Psoas muscle (tissue), 8 donors: ENCODE results near the gene NKX6-2. TPM values are rescaled to one million over a fixed set of nuclear protein-coding genes. Genes with fewer than 3 reads are reported as not detected.
A peak's percentile ranks its signal among the peaks of the same experiment; 100 is the strongest.

ENCODE experiments used
- ATAC-seq, 4 donors: fragments of 200-7000 bp; cut with Tn5 transposase; one replicate each; pipeline ENCODE4 v1.9.1; 2020; ENCODE audit warnings: moderate library complexity in 3 of 4, mild to moderate bottlenecking in 2 of 4
- DNase-seq, 2 donors: peaks; one replicate each; pipeline ENCODE4 v3.0.0-alpha.2; 2020
- H3K27ac ChIP-seq: fragments of 200-600 bp; one replicate; pipeline ENCODE4 v1.8.0; 2022
- H3K27me3 ChIP-seq, 3 donors: fragments of 200-600 bp in 1 of 3; one replicate each; pipeline versions ENCODE4 v1.6.1 to v1.8.0; 2013 to 2022; ENCODE audit warnings: low read length in 2 of 3, mild to moderate bottlenecking in 2 of 3, moderate library complexity in 1 of 3; ENCODE audit not compliant: insufficient read depth in 3 of 3
- H3K36me3 ChIP-seq, 2 donors: fragments of 200-600 bp in 1 of 2; one replicate each; pipeline versions ENCODE4 v1.6.1 to v1.8.0; 2013 to 2022; ENCODE audit warnings: low read depth in 1 of 2, mild to moderate bottlenecking in 1 of 2, moderate library complexity in 1 of 2; ENCODE audit not compliant: insufficient read depth in 1 of 2
- H3K4me1 ChIP-seq: fragments of 200-600 bp; one replicate; pipeline ENCODE4 v1.8.0; 2022
- H3K4me3 ChIP-seq: fragments of 200-600 bp; one replicate; pipeline ENCODE4 v1.8.0; 2022; ENCODE audit warnings: mild to moderate bottlenecking
- H3K9me3 ChIP-seq: fragments of 200-600 bp; one replicate; pipeline ENCODE4 v1.8.0; 2022
- WGBS, 3 donors: extraction: QIAGEN DNeasy Blood & Tissue Kit; methylation state at CpG; one replicate each; pipeline versions ENCODE4 v1.1.6 to v1.1.7; 2013; 5-methylcytosine and 5-hydroxymethylcytosine counted together
- intact Hi-C, 2 donors: fragments of 100-400 bp; cut with DNase I; formaldehyde crosslinking; loops; one replicate each; pipeline versions ENCODE4 v1.11.0 to v1.14.2; 2022
- polyA plus RNA-seq, 3 donors: library from polyadenylated mRNA; stranded (reverse); fragments of 200-250 nt; gene quantifications; one replicate each; pipeline ENCODE4 v1.2.3, GENCODE V29; 2013
- total RNA-seq, 4 donors: library from RNA; stranded (reverse); fragmentation: NEBNext Ultra II Directional in 2 of 4; extraction: Animal tissue kit (Norgen Biotek cat#: 25700) in 2 of 4; gene quantifications; one replicate each; pipeline versions ENCODE4 v1.2.1 to v1.2.4, GENCODE V29; 2021 to 2023
- TF ChIP-seq, protein P1 (sequence below): fragments of 200-600 bp; IDR thresholded peaks from one replicate; pipeline ENCODE4 v1.8.0; 2022; ENCODE audit warnings: antibody characterized with exemption
- donor health status: healthy with polysubstance abuse.
- donor health status: DM: no; HTN: no; CAD: no; lungs with moderate emphysema.
- donor health status: Bipolar disorder and iron deficiency.
- donor health status: healthy.
- donor health status: DM: yes; HTN: yes; CAD: no.
- donor health status: DM: no; HTN: no; CAD: no.
- donor health status: DM: no; HTN: no; CAD: no.
- donor health status: DM: yes; HTN: yes; CAD: no.

NKX6-2 gene
- total and polyA plus RNA-seq, 7 donors = not detected

DNA sequence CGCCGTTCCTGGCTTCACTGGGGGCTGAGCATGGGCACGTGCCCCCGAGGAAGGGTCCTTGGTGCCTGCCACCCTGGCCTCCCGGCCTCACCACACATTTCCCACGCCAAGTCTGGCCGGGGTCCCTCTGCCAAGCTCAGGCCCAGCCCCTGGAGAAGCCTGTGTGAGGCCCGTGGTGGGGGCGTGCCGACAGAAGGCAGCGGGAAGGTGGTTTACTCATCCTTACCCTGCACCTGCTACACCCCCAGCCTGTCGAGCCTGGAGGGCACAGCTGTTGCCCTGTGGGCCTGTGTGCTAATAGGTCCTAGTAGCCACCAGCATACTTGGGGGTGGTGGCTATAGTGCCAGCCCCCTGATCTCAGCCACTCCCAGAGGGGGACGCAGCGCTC lies 46.7 kb downstream of the NKX6-2 start:
- Histone ChIP-seq H3K4me1 (no peaks in the 10 kb centered on the region), H3K4me3 (no peak overlapping the region), H3K27ac (no peak overlapping the region), H3K36me3 (peaks cover 0 to 14% of the 10 kb centered on the region in 2 donors), H3K9me3 (no peaks in the 10 kb centered on the region), H3K27me3 (no peaks in the 10 kb centered on the region)
- WGBS, 3 donors = 81 to 82% (median 81%) methylated on average over 14 of the region's 14 CpGs
- ATAC-seq (no peak), DNase-seq (no peak)
- TF ChIP-seq, protein P1, sequence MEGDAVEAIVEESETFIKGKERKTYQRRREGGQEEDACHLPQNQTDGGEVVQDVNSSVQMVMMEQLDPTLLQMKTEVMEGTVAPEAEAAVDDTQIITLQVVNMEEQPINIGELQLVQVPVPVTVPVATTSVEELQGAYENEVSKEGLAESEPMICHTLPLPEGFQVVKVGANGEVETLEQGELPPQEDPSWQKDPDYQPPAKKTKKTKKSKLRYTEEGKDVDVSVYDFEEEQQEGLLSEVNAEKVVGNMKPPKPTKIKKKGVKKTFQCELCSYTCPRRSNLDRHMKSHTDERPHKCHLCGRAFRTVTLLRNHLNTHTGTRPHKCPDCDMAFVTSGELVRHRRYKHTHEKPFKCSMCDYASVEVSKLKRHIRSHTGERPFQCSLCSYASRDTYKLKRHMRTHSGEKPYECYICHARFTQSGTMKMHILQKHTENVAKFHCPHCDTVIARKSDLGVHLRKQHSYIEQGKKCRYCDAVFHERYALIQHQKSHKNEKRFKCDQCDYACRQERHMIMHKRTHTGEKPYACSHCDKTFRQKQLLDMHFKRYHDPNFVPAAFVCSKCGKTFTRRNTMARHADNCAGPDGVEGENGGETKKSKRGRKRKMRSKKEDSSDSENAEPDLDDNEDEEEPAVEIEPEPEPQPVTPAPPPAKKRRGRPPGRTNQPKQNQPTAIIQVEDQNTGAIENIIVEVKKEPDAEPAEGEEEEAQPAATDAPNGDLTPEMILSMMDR = no peak
- intact Hi-C loops = no loop called here

- H3K36me3 ChIP-seq = peaks cover 0 to 14% of the 10 kb centered on the region in 2 donors
- DNase-seq = no peak
Measured at GRCh38 chr10:132738454-132739224, 47.3 kb downstream of the NKX6-2 start.

DNA sequence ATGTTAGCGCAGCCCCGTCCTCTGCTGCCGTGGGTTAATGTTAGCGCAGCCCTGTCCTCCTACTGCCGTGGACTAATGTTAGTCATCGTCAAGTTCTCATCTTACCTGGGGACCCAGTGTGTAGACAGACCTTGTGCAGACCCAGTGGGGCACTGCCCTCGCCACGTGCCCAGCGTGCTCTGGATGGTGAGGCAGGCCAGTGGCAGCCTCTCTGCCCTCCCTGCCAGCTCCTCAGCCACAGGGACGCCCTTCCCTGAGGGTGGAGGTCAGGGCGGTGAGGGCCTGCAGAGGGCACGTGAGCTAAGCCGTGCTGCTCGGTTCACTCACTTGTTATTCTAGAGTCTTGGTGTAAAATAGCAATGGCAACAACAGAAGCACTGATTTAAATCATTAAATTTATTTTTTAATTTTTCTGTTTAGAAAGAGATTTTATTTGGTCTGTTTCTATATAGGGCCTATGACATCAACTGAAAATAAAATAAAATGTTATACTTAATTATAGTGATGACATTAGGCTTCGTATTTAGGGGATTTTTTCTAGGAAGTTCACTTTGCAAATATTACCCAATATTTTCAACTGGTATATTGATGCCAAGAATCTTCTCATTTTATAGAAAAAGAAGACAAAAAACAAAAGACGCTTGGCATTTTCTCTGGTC lies 48.4 kb downstream of the NKX6-2 start:
- DNase-seq (no peak), ATAC-seq (peak in 3 of 4 donors; percentile 45 to 74 (median 49))
- TF ChIP-seq, protein P1 = no peak
- Histone ChIP-seq H3K27ac (no peak overlapping the region), H3K9me3 (no peaks in the 10 kb centered on the region), H3K27me3 (no peaks in the 10 kb centered on the region), H3K36me3 (peaks cover 0 to 14% of the 10 kb centered on the region in 2 donors), H3K4me3 (no peak overlapping the region), H3K4me1 (no peaks in the 10 kb centered on the region)
- intact Hi-C loops = no loop called here
- 89 to 92% (median 91%) methylated on average over 16 of the region's 16 CpGs for WGBS, 3 donors

More at GRCh38 chr10:132738454-132739224, 47.3 kb downstream of the NKX6-2 start:
- WGBS, 3 donors = 88 to 93% (median 91%) methylated on average over 25 of the region's 25 CpGs
- Histone ChIP-seq H3K9me3 (no peaks in the 10 kb centered on the region), H3K4me3 (no peak overlapping the region), H3K27ac (no peak overlapping the region), H3K4me1 (no peaks in the 10 kb centered on the region), H3K27me3 (no peaks in the 10 kb centered on the region)
- intact Hi-C loops = no loop called here
- no peak for ATAC-seq
- TF ChIP-seq, protein P1 = no peak

GRCh38 chr10:132735923-132736391 lies 50.0 kb downstream of the NKX6-2 start:
- H3K36me3 ChIP-seq = peaks cover 0 to 5% of the 10 kb centered on the region in 2 donors
- 85 to 91% (median 90%) methylated on average over 24 of the region's 24 CpGs for WGBS, 3 donors

More at GRCh38 chr10:132735923-132736391, 50.0 kb downstream of the NKX6-2 start:
- Histone ChIP-seq H3K9me3 (no peaks in the 10 kb centered on the region), H3K27ac (no peak overlapping the region), H3K4me1 (no peaks in the 10 kb centered on the region), H3K4me3 (no peak overlapping the region), H3K27me3 (no peaks in the 10 kb centered on the region)
- DNase-seq (no peak), ATAC-seq (no peak)
- TF ChIP-seq, protein P1 = no peak
- intact Hi-C loops = no loop called here
